Vagina (tissue), 2 donors: ENCODE data around the gene SLC2A9.

ENCODE experiments used
- CTCF ChIP-seq, 3 experiments: fragments of 450-650 bp in 2 of 3; fragments of 200-600 bp in 1 of 3; sonication (generic) in 1 of 3; IDR thresholded peaks; one replicate each; pipeline ENCODE4 v1.5.1; 2017 to 2019; ENCODE audit warnings: antibody characterized with exemption in 3 of 3, mild to moderate bottlenecking in 2 of 3, moderate library complexity in 2 of 3
- POLR2A ChIP-seq, 2 donors: fragments of 450-650 bp; IDR thresholded peaks; one replicate each; pipeline ENCODE4 v1.6.1; 2017; ENCODE audit warnings: antibody characterized with exemption in 2 of 2, mild to moderate bottlenecking in 2 of 2, moderate library complexity in 2 of 2
- POLR2AphosphoS5 ChIP-seq, 2 donors: sonication (generic); formaldehyde crosslinking; IDR thresholded peaks; one replicate each; pipeline ENCODE4 v1.9.0; 2017; ENCODE audit warnings: antibody characterized with exemption in 2 of 2, mild to moderate bottlenecking in 2 of 2, low read depth in 1 of 2; ENCODE audit not compliant: insufficient read depth in 1 of 2

GRCh38 chr4:9875516-9875915 is 145.8 kb downstream of the SLC2A9 start:
- TF ChIP-seq CTCF (IDR thresholded peaks at IDR 0.05) (no peak), POLR2A (IDR thresholded peaks at IDR 0.05) (no peak), POLR2AphosphoS5 (IDR thresholded peaks at IDR 0.05; ENCODE audit: insufficient read depth in 1 of 2, low read depth in 1 of 2) (no peak)
